Thymus (tissue), 14 donors: Measurements from ENCODE around the gene COL23A1. TPM values are rescaled to one million over a fixed set of nuclear protein-coding genes. Genes with fewer than 3 reads are reported as not detected.
A peak's percentile ranks its signal among the peaks of the same experiment; 100 is the strongest.

Experiments
- DNase-seq, 9 donors: peaks; one replicate each; pipeline ENCODE4 v3.0.0-alpha.2; 2013; ENCODE audit warnings: low spot score in 9 of 9, low read depth in 6 of 9, missing footprints in 1 of 9
- H3K27ac ChIP-seq, 2 donors: one replicate each; pipeline ENCODE4 v1.5.1; 2013; ENCODE audit warnings: control low read depth in 1 of 2, low read depth in 1 of 2, low read length in 1 of 2, mild to moderate bottlenecking in 1 of 2, moderate library complexity in 1 of 2
- H3K27me3 ChIP-seq, 2 donors: one replicate each; pipeline ENCODE4 v1.5.1; 2013; ENCODE audit warnings: low read length in 1 of 2; ENCODE audit not compliant: control insufficient read depth in 2 of 2, insufficient read depth in 1 of 2
- H3K36me3 ChIP-seq, 2 donors: one replicate each; pipeline ENCODE4 v1.5.1; 2013; ENCODE audit warnings: low read length in 1 of 2, mild to moderate bottlenecking in 1 of 2, moderate library complexity in 1 of 2; ENCODE audit not compliant: control insufficient read depth in 2 of 2, insufficient read depth in 2 of 2
- H3K4me1 ChIP-seq, 2 donors: one replicate each; pipeline ENCODE4 v1.5.1; 2013; ENCODE audit warnings: low read length in 2 of 2; ENCODE audit not compliant: control insufficient read depth in 2 of 2, insufficient read depth in 2 of 2
- H3K4me3 ChIP-seq, 2 donors: one replicate each; pipeline ENCODE4 v1.5.1; 2013; ENCODE audit warnings: low read length in 2 of 2, control low read depth in 1 of 2, mild to moderate bottlenecking in 1 of 2
- H3K9me3 ChIP-seq, 2 donors: one replicate each; pipeline ENCODE4 v1.5.1; 2013; ENCODE audit warnings: low read length in 1 of 2, mild to moderate bottlenecking in 1 of 2; ENCODE audit not compliant: control insufficient read depth in 2 of 2, insufficient read depth in 1 of 2
- WGBS: extraction: QIAGEN DNeasy Blood & Tissue Kit; methylation state at CpG from one replicate; pipeline ENCODE4 v1.1.7; 2013; 5-methylcytosine and 5-hydroxymethylcytosine counted together
- long read RNA-seq, 10 donors: transcript quantifications; one replicate each; lab custom pipeline, GENCODE V29; 2026
- polyA plus RNA-seq: library from polyadenylated mRNA; stranded (reverse); fragments of 200-250 nt; gene quantifications from one replicate; pipeline ENCODE4 v1.2.3, GENCODE V29; 2013
- total RNA-seq: library from RNA; stranded (reverse); fragments of 120-200 nt; gene quantifications from one replicate; pipeline ENCODE4 v1.2.4, GENCODE V29; 2013
- donor health status: healthy.

COL23A1 gene
- total RNA-seq = 1.5 TPM
- 2.6 TPM for polyA plus RNA-seq
- long read RNA-seq, donor 1 = 0 reads
- long read RNA-seq, donor 2 = 0 reads
- long read RNA-seq, donor 3 = 0 reads
- long read RNA-seq, donor 4 = 0 reads
- long read RNA-seq, donor 5 = 0 reads
- long read RNA-seq, donor 6 = 0 reads
- long read RNA-seq, donor 7 = 0 reads
- long read RNA-seq, donor 8 = 0 reads
- long read RNA-seq, donor 9 = 0 reads
- long read RNA-seq, donor 10 = 0 reads

- Histone ChIP-seq H3K27me3 (peaks cover 37 to 65% of the 10 kb centered on the region in 2 donors), H3K36me3 (no peaks in the 10 kb centered on the region), H3K4me1 (peaks cover 6 to 10% of the 10 kb centered on the region in 2 donors), H3K27ac (no peak within 1 kb of the TSS), H3K9me3 (peaks cover 3 to 5% of the 10 kb centered on the region in 2 donors), H3K4me3 (peak within 1 kb of the TSS in 1 of 2 donors; percentile 52)
- DNase-seq = peak; percentile 25 to 64 (median 36)
- WGBS = 1% methylated on average over 78 of the region's 78 CpGs
These were observed at the start of gene COL23A1 for GRCh38 chr5:178590141-178590923. TSS of gene COL23A1 (minus strand) at chr5:178590393.

GRCh38 chr5:178637356-178638074 lies 47.3 kb upstream of the COL23A1 start:
- Histone ChIP-seq H3K4me3 (no peak overlapping the region), H3K4me1 (no peaks in the 10 kb centered on the region), H3K27me3 (no peaks in the 10 kb centered on the region), H3K27ac (no peak overlapping the region), H3K9me3 (no peaks in the 10 kb centered on the region), H3K36me3 (no peaks in the 10 kb centered on the region)
- 81% methylated on average over 9 of the region's 9 CpGs for WGBS
- DNase-seq = no peak

GRCh38 chr5:178632285-178632684 lies 42.1 kb upstream of the COL23A1 start:
- Histone ChIP-seq H3K27me3 (peaks cover 0 to 2% of the 10 kb centered on the region in 2 donors), H3K4me3 (no peak overlapping the region), H3K9me3 (no peaks in the 10 kb centered on the region), H3K4me1 (peaks cover 3% of the 10 kb centered on the region in 2 donors), H3K36me3 (no peaks in the 10 kb centered on the region), H3K27ac (no peak overlapping the region)
- 72% methylated on average over 4 of the region's 4 CpGs for WGBS
- DNase-seq = no peak

GRCh38 chr5:178630951-178631350 lies 40.8 kb upstream of the COL23A1 start:
- Histone ChIP-seq H3K27me3 (peaks cover 0 to 2% of the 10 kb centered on the region in 2 donors), H3K4me1 (peaks cover 4 to 5% of the 10 kb centered on the region in 2 donors), H3K9me3 (no peaks in the 10 kb centered on the region), H3K27ac (no peak overlapping the region), H3K36me3 (no peaks in the 10 kb centered on the region), H3K4me3 (no peak overlapping the region)
- DNase-seq = no peak
- WGBS = 50% methylated on average over 2 of the region's 2 CpGs

- no peak overlapping the region for H3K27ac ChIP-seq
- no peaks in the 10 kb centered on the region for H3K36me3 ChIP-seq
- no peak for DNase-seq
- H3K9me3 ChIP-seq = no peaks in the 10 kb centered on the region
- H3K4me1 ChIP-seq = peaks cover 4 to 5% of the 10 kb centered on the region in 2 donors
- H3K4me3 ChIP-seq = no peak overlapping the region
- WGBS = 88% methylated on average over 4 of the region's 4 CpGs
- peaks cover 0 to 2% of the 10 kb centered on the region in 2 donors for H3K27me3 ChIP-seq
These were observed 40.3 kb upstream of the COL23A1 start for GRCh38 chr5:178630475-178630930.

GRCh38 chr5:178627259-178627598 lies 37.0 kb upstream of the COL23A1 start:
- peak overlapping the region; percentile 38 to 80 for H3K27ac ChIP-seq
- no peaks in the 10 kb centered on the region for H3K9me3 ChIP-seq
- peaks cover 15 to 18% of the 10 kb centered on the region in 2 donors for H3K4me1 ChIP-seq
- peak overlapping the region; percentile 85 to 99 for H3K4me3 ChIP-seq
- 13% methylated on average over 20 of the region's 20 CpGs for WGBS
- peak in 1 of 9 donors; percentile 23 for DNase-seq
- peaks cover 4 to 10% of the 10 kb centered on the region in 2 donors for H3K36me3 ChIP-seq
- peaks cover 0 to 2% of the 10 kb centered on the region in 2 donors for H3K27me3 ChIP-seq

GRCh38 chr5:178626484-178627258 lies 36.5 kb upstream of the COL23A1 start, which contains the start of gene CLK4:
TSS of gene CLK4 (minus strand) at chr5:178627050. CDS start at chr5:178623416, 3,634 bp downstream.
- H3K36me3 ChIP-seq = peaks cover 4 to 15% of the 10 kb centered on the region in 2 donors
- H3K4me3 ChIP-seq = peak within 1 kb of the TSS; percentile 85 to 99
- H3K27ac ChIP-seq = peak within 1 kb of the TSS; percentile 95 to 99
- H3K9me3 ChIP-seq = no peaks in the 10 kb centered on the region
- H3K27me3 ChIP-seq = peaks cover 0 to 2% of the 10 kb centered on the region in 2 donors
- under 1% methylated on average over 76 of the region's 79 CpGs for WGBS
- DNase-seq = peak; percentile 85 to 98 (median 95)
- peaks cover 15 to 18% of the 10 kb centered on the region in 2 donors for H3K4me1 ChIP-seq

GRCh38 chr5:178625679-178626483 lies 35.7 kb upstream of the COL23A1 start:
- Histone ChIP-seq H3K27ac (peak overlapping the region; percentile 95 to 99), H3K4me3 (peak overlapping the region; percentile 85 to 99), H3K36me3 (peaks cover 4 to 21% of the 10 kb centered on the region in 2 donors), H3K4me1 (peaks cover 15 to 18% of the 10 kb centered on the region in 2 donors), H3K27me3 (peaks cover 0 to 2% of the 10 kb centered on the region in 2 donors), H3K9me3 (no peaks in the 10 kb centered on the region)
- WGBS = under 1% methylated on average over 23 of the region's 23 CpGs
- DNase-seq = peak in 5 of 9 donors; percentile 6 to 24 (median 18)
